HG02852 (cell line): ENCODE results near the gene PTPRN2.
"Not testable (repeated sequence)": the region's sequence is repeated elsewhere in the genome, so short reads cannot be mapped to it uniquely, and the experiment has no call there.

ENCODE experiments used
- ATAC-seq: cut with Tn5 transposase; IDR thresholded peaks from one replicate; pipeline ENCODE4 v1.9.1; 2021; ENCODE audit warnings: mild to moderate bottlenecking, moderate library complexity; ENCODE audit not compliant: unreplicated experiment

The PTPRN2 gene

DNA sequence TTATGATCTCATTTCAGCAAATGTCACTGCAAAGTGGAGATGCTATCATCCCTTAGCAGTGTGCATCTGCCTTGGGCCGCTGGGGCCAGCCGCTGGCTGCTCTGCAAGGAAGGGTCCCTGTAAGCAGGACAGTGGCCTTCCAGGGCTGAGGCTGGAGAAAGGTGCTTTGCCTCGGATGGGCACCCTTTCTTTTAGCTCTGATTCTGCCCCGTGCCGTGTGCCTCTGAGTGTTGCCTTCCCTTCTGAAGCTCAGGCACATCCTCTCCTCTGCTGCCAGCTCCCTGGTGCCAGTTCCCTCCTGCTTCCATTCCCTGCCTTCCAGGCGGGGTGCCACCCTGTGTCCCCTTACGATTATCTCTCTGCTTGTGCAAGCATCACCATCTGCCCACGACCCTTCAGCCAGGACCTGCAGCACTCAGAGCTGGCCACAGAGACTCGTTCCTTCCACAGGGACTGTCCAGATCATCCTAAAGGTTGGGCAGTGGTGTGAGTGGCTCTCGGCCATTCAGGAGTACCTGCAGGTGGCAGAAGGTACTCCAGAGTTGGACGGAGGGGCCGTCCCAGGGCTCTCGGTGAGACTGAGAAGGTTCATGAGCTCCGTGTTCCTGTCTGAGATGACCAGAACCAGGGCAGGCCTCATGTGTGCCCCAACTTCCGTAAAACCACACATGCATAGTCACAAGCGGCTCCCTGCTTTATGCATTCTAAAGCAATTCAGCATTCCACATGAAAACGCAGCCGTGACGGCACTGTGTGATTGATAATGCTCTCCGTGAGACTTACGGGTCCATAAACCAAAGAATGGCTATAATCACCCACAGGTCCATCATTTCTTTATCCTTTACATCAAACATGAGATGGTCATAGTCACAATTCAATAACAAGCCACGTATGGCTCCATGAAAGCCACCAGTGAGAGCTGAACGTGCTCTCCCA is 879.4 kb downstream of the PTPRN2 start:
- ATAC-seq: no peak

DNA sequence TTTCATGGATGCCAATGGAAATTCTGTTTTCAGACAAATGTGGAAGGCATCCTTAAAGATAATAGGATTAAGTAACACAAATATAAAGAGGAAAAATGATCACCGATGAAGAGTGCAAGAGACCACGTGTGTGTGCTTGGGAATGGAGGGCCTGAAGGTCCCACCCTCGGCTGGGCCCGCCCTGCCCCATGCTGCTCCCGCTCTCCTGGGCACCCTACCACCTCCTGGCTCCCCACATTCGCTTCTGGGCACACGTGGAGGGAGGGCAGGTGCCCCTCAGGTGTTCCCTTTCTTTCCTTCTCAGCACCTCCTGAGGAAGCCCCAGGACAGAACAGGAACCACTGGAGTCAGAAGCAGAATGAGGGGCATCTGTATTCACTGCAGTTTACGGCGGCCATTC is 883.3 kb downstream of the PTPRN2 start:
- no peak for ATAC-seq

DNA sequence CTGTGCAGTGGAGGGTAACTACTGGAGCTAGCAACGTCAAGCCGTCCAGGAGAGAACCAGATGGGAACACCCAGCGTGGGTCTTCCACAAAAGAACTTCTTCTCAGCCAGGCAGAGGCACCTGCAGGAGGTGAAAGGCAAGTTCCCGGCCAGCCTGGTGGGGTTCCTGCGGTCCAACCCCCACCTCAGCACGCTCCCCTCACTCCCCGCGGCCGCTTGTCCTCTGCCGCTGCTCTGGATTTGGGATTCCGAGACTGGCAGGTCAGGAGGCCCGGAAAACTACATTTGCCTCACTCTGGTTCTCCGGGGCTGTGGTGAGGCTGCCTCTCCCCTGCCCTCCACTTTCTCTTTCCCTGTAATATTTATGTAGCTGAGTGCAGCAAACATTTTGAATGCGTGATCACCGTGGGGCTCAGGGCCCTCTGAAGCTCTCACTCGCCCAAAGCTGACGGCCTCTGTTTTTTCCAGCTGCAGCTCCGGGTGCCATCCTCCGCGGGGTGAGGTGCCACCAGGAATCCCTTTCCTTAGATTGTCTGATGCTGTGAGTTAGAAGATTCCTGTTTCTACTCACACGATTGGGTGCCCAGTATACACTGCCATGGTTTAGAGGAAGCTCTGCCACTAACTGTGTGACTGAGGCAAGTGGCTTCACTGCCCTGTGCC is 884.0 kb downstream of the PTPRN2 start:
- no peak for ATAC-seq

DNA sequence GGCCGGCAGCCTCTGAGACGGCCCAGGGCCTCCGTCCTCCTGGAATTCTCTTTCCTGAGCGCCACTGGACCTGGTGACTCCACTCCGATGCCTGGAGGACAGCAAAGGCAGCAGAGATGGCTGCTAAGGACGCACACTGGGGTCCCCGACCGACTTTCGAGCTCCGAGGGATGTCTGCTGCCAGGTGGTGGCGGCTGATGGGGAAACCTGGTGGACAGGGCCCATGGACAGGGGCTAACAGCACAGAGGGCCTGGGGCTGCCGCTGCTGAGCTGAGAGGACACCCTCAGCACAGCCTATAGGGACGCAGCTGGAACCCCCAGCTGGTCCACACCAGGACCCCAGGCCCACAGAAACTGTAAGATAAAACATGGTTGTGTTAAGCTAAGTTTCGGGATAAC is 884.5 kb downstream of the PTPRN2 start:
- ATAC-seq: no peak

DNA sequence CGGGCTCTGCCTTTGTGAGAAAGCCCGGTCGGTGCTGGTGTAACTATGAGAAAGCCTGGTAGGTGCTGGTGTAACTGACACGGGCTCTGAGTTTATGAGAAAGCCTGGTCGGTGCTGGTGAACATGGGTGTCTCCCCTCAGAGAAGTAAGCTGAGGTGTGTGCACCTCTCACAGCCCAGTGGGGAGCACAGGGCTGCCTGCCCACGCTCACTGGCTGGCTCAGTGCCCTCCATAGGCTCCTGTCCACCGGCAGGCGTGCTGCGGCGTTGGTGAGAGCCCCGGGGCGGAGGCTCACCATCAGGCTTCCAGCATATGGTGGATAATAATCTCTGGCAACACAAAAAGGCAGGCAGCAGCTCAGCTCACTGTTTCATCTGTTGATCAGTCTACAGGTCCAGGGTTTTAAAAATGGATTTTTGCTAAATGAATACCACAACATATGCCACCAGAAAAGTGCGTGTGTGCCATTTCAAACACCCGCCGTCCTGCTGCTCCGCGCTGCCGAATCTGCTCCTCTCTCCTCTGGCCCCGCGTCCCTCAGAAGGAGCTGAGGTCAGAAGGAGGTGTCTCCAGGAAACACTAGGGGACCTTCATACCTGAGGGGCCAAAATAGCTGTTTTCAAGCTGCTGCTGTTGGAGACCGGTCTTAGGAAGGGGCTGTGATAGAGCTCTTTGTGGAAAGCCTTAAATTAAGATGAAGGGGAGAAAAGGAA is 885.2 kb downstream of the PTPRN2 start:
- no peak for ATAC-seq

DNA sequence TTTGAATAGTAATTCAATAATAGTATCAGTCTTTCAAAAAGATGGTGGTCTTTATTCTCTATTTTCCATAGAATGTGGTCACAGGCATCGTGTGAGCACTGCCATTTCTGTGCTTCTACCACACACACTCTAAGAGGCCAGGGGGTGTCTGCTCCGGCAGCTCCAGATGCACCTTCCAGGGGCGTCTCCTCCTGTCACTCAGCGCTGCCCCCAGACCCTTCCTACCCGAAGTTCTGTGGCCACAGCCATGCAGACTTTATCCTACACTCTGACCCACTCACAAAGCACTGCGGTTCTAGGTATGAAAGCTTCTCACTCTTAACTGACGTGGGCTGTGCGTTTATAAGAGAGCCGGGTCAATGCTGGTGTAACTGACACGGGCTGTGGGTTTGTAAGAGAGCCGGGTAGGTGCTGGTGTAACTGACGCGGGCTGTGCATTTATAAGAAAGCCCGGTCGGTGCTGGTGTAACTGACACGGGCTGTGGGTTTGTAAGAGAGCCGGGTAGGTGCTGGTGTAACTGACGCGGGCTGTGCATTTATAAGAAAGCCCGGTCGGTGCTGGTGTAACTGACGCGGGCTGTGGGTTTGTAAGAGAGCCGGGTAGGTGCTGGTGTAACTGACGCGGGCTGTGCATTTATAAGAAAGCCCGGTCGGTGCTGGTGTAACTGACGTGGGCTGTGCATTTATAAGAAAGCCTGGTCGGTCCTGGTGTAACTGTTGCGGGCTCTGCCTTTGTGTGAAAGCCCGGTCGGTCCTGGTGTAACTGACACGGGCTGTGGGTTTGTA is 886.0 kb downstream of the PTPRN2 start:
- ATAC-seq: not testable (repeated sequence)

DNA sequence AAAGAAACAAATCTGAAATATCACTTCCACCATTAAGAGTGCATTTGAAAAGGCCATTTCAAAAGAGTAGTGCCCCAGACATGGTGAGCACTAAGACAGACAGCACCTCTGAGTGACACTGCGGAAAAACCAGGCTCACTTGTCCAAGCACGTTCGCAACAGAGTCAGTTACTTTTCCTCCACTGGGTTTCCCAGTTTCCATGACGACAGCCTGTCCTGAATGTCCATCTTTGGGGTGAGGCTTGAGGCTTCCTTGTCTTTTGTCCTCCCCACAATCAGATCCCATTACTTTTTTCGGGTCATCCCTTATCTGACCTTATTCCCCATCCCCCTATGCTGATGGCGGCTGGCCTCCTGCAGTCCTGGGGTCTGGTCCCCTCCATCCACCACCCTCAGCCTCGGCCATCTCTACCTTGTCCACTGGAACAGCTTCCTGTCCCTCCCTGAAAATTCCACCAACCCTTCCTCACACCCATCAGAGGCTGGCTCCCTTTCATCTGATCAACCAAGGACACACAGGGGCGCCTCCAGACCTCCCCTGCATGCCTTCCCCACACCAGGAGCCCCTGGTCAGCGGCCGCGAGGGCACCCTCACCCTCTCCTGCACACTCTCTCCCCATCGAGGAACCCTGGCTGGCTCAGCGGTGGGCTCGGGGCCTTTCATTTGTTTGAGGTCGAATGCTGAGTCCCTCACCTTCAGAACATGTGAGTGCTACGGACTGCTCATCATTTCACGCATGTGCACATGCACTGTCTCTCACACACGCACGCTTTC is 887.2 kb downstream of the PTPRN2 start:
- ATAC-seq: no peak

DNA sequence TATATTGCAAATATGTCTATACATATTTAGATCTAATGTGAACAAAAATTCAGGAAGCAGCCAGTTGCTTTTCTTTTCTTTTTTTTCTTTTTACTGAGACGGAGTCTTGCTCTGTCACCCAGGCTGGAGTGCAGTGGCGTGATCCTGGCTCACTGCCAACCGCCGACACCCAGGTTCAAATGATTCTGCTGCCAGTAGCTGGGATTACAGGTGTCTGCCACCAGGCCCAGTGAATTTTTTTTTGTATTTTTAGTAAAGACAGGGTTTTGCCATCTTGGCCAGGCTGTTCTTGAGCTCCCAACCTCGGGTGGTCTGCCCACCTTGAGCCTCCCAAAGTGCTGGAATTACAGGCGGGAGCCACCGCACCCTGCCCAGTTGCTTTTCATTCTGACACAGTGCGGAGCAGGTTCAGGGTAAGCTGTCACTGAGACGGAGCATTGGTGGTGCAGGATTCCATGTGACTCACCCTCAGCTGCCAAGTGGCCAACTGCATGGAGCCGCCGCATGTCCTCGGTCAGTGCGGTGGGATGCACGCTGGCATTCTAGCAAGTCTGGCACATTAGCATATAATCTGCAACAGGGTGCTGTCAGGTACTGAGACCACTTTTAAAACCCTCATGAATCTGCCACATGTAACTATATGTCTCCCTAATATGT is 888.1 kb downstream of the PTPRN2 start:
- ATAC-seq: no peak

DNA sequence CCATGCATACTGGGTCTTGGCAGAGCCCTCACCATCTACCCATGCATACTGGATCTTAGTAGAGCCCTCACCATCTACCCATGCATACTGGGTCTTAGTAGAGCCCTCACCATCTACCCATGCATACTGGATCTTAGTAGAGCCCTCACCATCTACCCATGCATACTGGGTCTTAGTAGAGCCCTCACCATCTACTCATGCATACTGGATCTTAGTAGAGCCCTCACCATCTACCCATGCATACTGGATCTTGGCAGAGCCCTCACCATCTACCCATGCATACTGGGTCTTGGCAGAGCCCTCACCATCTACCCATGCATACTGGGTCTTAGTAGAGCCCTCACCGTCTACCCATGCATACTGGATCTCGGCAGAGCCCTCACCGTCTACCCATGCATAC is 890.3 kb downstream of the PTPRN2 start:
- not testable (repeated sequence) for ATAC-seq

DNA sequence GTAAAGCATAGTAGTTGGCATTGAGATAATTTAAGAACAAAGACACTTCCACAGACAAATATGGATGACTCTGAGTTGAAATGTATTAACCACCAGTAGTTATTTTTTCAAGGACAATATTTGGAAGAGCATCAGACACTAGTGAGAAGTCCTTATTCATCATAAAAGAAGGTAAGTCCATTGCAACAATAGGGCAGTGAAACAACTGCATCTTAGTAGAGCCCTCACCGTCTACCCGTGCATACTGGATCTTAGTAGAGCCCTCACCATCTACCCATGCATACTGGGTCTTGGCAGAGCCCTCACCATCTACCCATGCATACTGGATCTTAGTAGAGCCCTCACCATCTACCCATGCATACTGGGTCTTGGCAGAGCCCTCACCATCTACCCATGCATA is 892.0 kb downstream of the PTPRN2 start:
- not testable (repeated sequence) for ATAC-seq

DNA sequence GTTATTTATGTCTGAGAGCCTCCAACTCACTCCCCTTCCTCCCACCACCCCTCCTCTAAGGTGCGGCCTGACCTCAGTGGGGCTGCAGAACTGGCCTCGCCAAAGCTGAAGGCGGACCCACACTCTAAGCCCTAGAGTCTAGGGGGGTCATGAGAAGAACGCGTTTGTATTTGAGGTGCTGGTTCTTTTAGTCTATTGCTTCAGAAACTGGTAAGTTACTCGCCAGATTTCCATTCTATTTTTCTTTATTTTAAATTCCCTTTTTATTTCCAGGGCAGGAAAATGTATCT is 893.3 kb downstream of the PTPRN2 start:
- ATAC-seq: no peak

DNA sequence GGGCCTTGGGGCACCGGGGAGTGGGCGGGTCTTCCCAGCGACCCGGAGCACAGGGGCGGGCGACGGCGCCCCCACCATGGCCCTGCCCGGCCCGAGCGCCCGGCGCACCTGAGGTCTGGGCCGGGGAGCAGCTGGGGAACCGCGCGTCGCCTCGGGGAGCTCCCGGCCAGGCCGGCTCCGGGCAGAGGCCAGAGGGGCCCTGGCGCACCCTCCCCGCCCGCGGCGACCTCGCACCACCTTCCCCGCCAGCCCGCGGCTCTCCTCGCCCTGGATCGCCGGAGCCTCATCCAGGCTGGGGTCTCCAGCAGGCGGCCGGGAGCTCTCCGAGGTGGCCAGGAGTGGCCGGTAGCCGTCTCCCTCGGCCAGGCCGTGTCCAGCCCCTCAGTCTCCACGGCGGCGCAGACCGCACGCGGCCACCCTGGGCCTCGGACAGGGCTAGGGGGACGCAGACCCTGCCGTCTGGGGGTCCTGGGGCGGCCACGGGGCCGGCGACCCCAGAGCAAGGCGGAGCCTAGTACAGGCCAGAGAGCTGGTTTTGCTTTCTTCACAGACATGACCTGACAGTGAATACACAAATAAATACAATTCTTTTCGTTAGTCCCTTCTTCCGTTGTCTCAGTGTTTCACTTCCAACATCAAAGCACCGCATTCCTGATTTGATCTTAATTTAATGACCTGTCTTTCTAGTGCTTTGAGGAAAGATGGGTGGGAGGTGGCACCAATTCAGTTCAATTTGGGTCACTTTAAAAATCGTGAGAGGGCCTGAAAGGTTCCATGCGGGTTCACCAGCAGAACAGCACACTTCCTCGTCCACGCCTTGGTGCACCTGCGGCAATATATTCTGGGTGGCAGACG is 893.9 kb downstream of the PTPRN2 start:
- ATAC-seq: no peak

DNA sequence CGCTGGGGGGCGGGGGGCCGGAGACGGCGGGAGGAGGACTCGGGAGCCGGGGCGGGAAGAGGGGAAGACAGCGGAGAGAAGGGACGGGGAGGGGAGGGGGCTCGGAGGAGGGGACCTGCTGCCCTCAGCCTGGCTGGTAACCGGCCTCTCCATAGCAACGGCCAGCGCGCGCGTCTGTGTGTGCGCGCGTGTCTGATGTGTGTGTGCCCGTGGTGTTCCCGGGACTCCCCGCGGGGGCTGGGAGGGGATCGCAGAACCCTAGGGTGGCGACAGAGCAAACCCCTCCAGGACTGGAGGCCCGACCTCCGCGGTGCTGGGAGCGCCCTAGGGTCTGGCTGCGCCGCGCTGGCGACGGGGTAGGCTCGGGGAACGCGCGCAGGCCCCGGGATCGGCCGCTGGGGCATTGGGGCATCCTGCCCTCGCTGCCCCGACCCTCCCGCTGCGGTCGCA is 894.5 kb downstream of the PTPRN2 start:
- ATAC-seq: no peak

DNA sequence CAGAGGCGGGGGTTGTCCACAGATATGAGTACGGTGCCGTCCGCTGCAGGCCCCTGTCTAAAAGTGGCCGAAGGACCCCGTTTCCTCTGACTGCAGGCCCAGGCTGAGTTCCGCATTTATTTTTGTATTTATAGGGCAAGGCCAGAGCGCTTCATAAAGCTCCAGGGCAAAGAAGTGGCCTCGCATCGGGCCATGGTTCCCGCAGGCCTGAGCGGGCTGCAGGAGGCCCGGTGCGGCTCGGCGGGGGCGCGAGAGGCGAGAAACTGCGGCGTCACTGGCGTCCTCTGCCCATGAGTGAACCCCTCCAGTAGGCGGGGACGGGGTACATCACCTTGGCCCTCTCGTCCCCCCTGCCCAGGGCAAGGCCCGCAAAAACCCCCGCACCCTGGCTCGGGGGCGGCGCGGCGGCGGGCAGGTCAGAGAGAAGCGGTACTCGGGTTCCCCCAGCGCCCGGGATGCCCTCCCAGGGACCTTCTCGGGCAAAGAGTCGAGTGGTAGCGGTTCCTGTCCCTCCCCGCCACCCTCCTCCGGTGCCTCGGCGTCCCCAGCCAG is 895.1 kb downstream of the PTPRN2 start:
- no peak for ATAC-seq

DNA sequence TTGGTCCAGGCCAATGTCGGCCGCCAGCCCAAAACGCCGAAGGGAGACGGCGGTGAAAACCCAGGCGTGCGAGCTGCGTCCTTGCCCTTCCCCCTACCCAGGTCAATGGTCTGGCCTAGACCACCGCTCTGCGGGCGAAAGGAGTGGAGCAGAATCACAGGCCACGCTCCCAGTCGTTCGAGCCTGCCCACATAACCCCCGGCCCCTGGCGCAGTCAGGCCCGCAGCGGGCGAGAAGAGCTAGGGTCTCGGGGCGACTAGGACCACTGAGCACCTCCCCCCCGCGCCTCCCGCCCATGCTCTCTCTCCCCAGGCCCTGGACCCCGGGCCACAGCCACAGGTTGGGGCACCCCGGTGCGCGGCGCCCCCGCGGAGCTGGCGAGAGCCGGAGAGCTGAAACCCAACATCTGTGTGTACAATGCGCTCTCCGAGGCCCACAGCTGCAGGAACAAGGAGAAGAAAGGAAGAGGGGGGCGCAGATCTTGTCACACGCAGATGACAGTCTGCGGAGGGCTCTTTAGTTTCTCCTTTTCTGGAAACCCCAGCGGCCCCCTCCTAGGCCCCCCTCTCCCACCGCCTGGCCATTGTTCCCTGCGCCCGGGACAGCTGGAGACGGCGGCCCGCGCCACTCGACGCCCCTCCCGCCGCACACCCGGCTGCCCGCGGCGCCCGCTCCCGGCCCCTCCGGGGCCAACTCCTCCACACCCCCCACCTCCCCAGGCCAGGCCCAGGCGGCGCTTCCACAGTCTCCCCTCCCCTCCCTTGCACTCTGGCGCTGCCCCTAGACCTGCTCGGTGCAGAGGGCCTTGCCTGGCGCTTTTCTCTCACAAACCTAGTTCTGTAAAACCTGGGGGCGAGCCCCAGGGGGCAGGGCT is 895.8 kb downstream of the PTPRN2 start:
- no peak for ATAC-seq

DNA sequence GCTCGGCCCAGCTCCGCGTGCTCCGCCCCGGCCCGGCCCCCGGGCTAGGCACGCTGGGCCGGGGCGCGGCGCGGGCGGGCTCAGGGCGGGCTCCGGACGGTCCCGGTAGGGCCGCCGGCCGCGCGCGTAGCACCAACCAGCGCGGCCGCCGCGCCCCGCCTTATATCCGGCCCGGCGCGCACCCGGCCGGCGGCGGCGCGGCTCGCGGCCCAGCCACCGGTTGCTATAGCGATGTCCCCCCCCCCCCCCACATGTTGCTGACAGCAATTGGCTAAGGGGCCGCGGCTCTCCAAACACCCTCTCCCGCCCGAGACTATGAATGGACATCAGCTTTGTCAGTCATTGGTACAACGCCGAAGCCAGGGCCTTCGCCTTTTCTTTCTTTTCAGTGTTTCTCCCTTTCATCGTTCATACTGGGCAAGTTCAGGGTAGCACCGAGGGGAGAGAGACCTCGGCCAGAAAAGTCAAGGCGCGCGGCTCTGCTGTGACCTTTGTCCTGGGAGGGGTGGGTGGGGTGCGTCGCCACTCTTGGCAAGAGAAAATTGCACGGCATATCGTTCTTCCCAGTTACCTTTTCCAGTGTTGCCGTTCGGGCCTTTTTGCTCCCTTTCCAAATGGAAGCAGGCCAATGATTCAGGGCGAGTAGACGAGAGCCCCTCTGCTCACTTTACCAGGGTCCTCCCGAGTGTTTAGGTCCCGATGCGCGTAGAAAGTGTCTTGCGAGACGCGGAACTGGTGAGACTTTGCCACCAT is 896.6 kb downstream of the PTPRN2 start:
- ATAC-seq: no peak
